ENCODE data around the gene METTL13.
"Not testable (repeated sequence)": the region's sequence is repeated elsewhere in the genome, so short reads cannot be mapped to it uniquely, and the experiment has no call there.

The METTL13 gene

GRCh38 chr1:171772312-171772711 is 9.1 kb upstream of the METTL13 start:
- DNase-seq = no peak

GRCh38 chr1:171780583-171781175 is 781 bp upstream of the METTL13 start:
- DNase-seq = no peak

GRCh38 chr1:171783816-171784530 is 2.5 kb downstream of the METTL13 start:
- DNase-seq = no peak

GRCh38 chr1:171784784-171785183 is 3.3 kb downstream of the METTL13 start:
- DNase-seq = no peak

GRCh38 chr1:171785766-171786165 is 4.3 kb downstream of the METTL13 start:
- no peak for DNase-seq

GRCh38 chr1:171786534-171786933 is 5.1 kb downstream of the METTL13 start:
- no peak for DNase-seq

GRCh38 chr1:171787686-171788480 is 6.4 kb downstream of the METTL13 start:
- no peak for DNase-seq

GRCh38 chr1:171788696-171789095 is 7.2 kb downstream of the METTL13 start:
- no peak for DNase-seq

GRCh38 chr1:171790318-171790717 is 8.9 kb downstream of the METTL13 start:
- no peak for DNase-seq

GRCh38 chr1:171792656-171793369 is 11.4 kb downstream of the METTL13 start:
- no peak for DNase-seq

GRCh38 chr1:171793636-171794035 is 12.2 kb downstream of the METTL13 start:
- DNase-seq = no peak

GRCh38 chr1:171794085-171794484 is 12.6 kb downstream of the METTL13 start:
- peak; percentile 35 for DNase-seq

GRCh38 chr1:171796592-171796991 is 15.1 kb downstream of the METTL13 start:
- no peak for DNase-seq

- DNase-seq = no peak
Measured at GRCh38 chr1:171798311-171798710, 16.9 kb downstream of the METTL13 start.

GRCh38 chr1:171798765-171799164 is 17.3 kb downstream of the METTL13 start:
- no peak for DNase-seq

GRCh38 chr1:171799166-171799565 is 17.7 kb downstream of the METTL13 start:
- no peak for DNase-seq

- DNase-seq = not testable (repeated sequence)
Measured at GRCh38 chr1:171799698-171800097, 18.2 kb downstream of the METTL13 start.

- no peak for DNase-seq
Measured at GRCh38 chr1:171800342-171800741, 18.9 kb downstream of the METTL13 start.

- DNase-seq = no peak
Measured at GRCh38 chr1:171800851-171801250, 19.4 kb downstream of the METTL13 start.

GRCh38 chr1:171801487-171801891 is 20.0 kb downstream of the METTL13 start:
- no peak for DNase-seq

GRCh38 chr1:171802207-171802606 is 20.7 kb downstream of the METTL13 start:
- no peak for DNase-seq

- DNase-seq = no peak
Measured at GRCh38 chr1:171803045-171803444, 21.6 kb downstream of the METTL13 start.

- DNase-seq = no peak
Measured at GRCh38 chr1:171803461-171804022, 22.1 kb downstream of the METTL13 start.

All from activated CD4-positive, alpha-beta T cell treated with anti-CD3 and anti-CD28 coated beads for 1 hour (primary cell).